Tibial nerve (tissue), 4 donors: Measurements from ENCODE around the gene ZNF521. TPM values are rescaled to one million over a fixed set of nuclear protein-coding genes. Genes with fewer than 3 reads are reported as not detected.

ENCODE experiments used
- DNase-seq, 2 donors: peaks; one replicate each; pipeline ENCODE4 v3.0.0-alpha.2; 2019; ENCODE audit warnings: low spot score in 2 of 2
- H3K27ac ChIP-seq, 4 donors: fragments of 200-600 bp; sonication (generic) in 3 of 4; one replicate each; pipeline ENCODE4 v1.5.1; 2017 to 2019; ENCODE audit warnings: mild to moderate bottlenecking in 1 of 4
- H3K27me3 ChIP-seq, 2 donors: fragments of 200-600 bp; sonication (generic) in 1 of 2; one replicate each; pipeline versions ENCODE4 v1.5.1 to v1.6.0; 2017 to 2019
- H3K36me3 ChIP-seq, 3 donors: fragments of 200-600 bp; sonication (generic); one replicate each; pipeline ENCODE4 v1.5.1; 2018 to 2019
- H3K4me1 ChIP-seq, 4 donors: fragments of 200-600 bp; sonication (generic) in 3 of 4; one replicate each; pipeline ENCODE4 v1.5.1; 2017 to 2019
- H3K4me3 ChIP-seq, 4 donors: fragments of 200-600 bp; sonication (generic) in 3 of 4; one replicate each; pipeline ENCODE4 v1.5.1; 2017 to 2019; ENCODE audit warnings: mild to moderate bottlenecking in 1 of 4, moderate library complexity in 1 of 4
- H3K9me3 ChIP-seq, 4 donors: fragments of 200-600 bp; sonication (generic) in 3 of 4; one replicate each; pipeline ENCODE4 v1.5.1; 2017 to 2019
- EP300 ChIP-seq, 2 donors: sonication (generic); formaldehyde crosslinking; IDR thresholded peaks; one replicate each; pipeline ENCODE4 v1.6.1; 2017; ENCODE audit warnings: antibody characterized with exemption in 2 of 2, mild to moderate bottlenecking in 1 of 2
- POLR2A ChIP-seq, 2 donors: fragments of 450-650 bp; IDR thresholded peaks; one replicate each; pipeline ENCODE4 v1.6.1; 2017; ENCODE audit warnings: antibody characterized with exemption in 2 of 2, mild to moderate bottlenecking in 2 of 2, moderate library complexity in 2 of 2
- WGBS, 2 donors: methylation state at CpG; one replicate each; pipeline ENCODE4 v1.1.5; 2018; 5-methylcytosine and 5-hydroxymethylcytosine counted together
- total RNA-seq, 4 donors: library from RNA; depleted of rRNA; stranded (reverse); fragments of >200 nt; gene quantifications; one replicate each; pipeline ENCODE4 v1.1.0, GENCODE V29; 2016
- TF ChIP-seq, protein P1 (sequence below), 5 experiments: fragments of 200-600 bp in 3 of 5; fragments of 450-650 bp in 2 of 5; sonication (generic) in 3 of 5; IDR thresholded peaks; one replicate each; pipeline ENCODE4 v1.5.1; 2016 to 2019; ENCODE audit warnings: antibody characterized with exemption in 5 of 5, mild to moderate bottlenecking in 3 of 5, moderate library complexity in 2 of 5

The ZNF521 gene
- total RNA-seq, 4 donors from 2014 or later = 32.7 to 66.3 (median 43.4) TPM

DNA sequence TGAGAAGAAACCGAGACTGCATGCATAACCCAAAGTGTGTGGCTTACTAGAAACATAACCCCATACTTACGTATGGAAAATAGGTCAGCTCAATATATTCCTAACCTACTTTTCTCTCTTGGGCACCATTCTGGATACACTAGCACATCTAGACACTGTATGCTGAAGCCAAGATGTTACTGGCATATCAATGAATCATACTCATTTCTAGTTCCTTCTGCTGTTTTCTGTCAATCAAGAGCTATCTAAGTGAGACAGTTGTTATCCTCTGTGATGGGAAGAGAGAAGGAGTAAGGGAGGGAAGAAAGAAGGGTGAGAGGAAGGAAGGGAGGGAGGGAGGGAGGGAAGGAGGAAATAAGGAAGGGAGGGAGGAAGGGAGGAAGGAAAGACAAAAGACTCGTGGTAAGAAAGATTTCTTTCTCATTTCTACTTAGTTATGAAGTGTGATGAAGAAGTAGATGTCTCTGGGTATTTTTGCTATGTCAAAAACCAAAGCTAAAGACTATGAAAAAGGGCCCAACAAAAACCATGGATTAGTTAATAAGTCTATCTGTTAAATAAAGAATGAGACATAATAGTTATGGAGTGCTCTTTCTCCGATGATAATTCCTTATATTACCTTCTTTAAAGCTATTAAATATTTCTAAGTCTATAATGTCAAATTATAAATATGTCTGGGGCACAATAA is 248.4 kb downstream of the ZNF521 start:
- Histone ChIP-seq H3K4me1 (peaks cover 0 to 4% (median 0%) of the 10 kb centered on the region in 4 donors), H3K27ac (no peak overlapping the region), H3K36me3 (no peaks in the 10 kb centered on the region), H3K27me3 (no peaks in the 10 kb centered on the region), H3K9me3 (no peaks in the 10 kb centered on the region), H3K4me3 (no peak overlapping the region)
- no peak for TF ChIP-seq EP300 (IDR thresholded peaks at IDR 0.05)
- TF ChIP-seq, protein P1, sequence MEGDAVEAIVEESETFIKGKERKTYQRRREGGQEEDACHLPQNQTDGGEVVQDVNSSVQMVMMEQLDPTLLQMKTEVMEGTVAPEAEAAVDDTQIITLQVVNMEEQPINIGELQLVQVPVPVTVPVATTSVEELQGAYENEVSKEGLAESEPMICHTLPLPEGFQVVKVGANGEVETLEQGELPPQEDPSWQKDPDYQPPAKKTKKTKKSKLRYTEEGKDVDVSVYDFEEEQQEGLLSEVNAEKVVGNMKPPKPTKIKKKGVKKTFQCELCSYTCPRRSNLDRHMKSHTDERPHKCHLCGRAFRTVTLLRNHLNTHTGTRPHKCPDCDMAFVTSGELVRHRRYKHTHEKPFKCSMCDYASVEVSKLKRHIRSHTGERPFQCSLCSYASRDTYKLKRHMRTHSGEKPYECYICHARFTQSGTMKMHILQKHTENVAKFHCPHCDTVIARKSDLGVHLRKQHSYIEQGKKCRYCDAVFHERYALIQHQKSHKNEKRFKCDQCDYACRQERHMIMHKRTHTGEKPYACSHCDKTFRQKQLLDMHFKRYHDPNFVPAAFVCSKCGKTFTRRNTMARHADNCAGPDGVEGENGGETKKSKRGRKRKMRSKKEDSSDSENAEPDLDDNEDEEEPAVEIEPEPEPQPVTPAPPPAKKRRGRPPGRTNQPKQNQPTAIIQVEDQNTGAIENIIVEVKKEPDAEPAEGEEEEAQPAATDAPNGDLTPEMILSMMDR (IDR thresholded peaks at IDR 0.05) = no peak
- no peak for TF ChIP-seq POLR2A (IDR thresholded peaks at IDR 0.05)
- 87 to 88% methylated on average over 4 of the region's 4 CpGs for WGBS, 2 donors
- no peak for DNase-seq

DNA sequence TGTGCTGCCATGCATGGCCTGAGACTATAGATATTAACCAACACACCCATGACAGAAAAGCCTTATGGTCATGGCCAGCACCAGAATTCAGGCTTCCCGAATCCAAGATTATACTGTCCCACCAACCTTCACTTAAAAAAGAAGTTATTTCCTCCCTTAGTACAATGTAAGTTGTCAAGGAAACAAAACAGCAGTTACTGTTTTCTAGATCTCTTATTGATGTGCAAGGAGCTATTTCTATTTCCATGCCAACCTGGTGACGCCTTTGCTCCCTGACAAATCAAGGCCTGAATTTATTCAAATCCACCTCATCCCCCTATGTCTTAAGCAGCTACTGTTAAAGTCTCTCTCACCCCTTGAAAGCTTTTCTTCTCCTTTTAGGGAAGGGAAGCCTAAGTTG is 249.3 kb downstream of the ZNF521 start:
- Histone ChIP-seq H3K9me3 (no peaks in the 10 kb centered on the region), H3K4me1 (peaks cover 0 to 4% (median 0%) of the 10 kb centered on the region in 4 donors), H3K36me3 (no peaks in the 10 kb centered on the region), H3K27ac (no peak overlapping the region), H3K27me3 (no peaks in the 10 kb centered on the region), H3K4me3 (no peak overlapping the region)
- TF ChIP-seq, protein P1 (IDR thresholded peaks at IDR 0.05) = no peak
- no peak for TF ChIP-seq POLR2A (IDR thresholded peaks at IDR 0.05)
- no peak for TF ChIP-seq EP300 (IDR thresholded peaks at IDR 0.05)
- WGBS, 2 donors = 78 to 81% methylated on average over 2 of the region's 2 CpGs
- no peak for DNase-seq

DNA sequence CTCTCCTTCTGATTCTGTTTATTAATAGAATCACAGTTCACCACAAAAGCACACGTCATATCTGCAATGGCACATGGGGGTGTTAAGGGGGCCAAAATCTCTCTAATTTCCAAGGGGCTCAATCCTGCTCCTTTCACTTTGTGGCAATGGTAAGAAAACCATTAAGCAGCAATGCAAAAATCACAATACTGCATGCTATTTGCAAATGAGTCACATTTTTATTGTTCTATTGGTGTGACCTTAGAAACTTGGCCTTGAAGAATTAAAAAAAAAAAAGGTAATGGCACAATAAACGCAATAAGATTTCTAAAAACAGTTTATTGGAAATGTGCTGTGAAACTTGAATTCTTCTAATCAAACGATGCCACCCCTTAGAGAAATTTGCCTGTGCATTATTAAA is 251.5 kb downstream of the ZNF521 start:
- Histone ChIP-seq H3K27ac (no peak overlapping the region), H3K4me1 (peaks cover 0 to 4% (median 0%) of the 10 kb centered on the region in 4 donors), H3K4me3 (no peak overlapping the region), H3K36me3 (no peaks in the 10 kb centered on the region), H3K27me3 (no peaks in the 10 kb centered on the region), H3K9me3 (no peaks in the 10 kb centered on the region)
- DNase-seq = no peak
- WGBS, 2 donors = 61 to 62% methylated on average over 3 of the region's 3 CpGs
- TF ChIP-seq EP300 (IDR thresholded peaks at IDR 0.05) = no peak
- TF ChIP-seq, protein P1 (IDR thresholded peaks at IDR 0.05) = no peak
- no peak for TF ChIP-seq POLR2A (IDR thresholded peaks at IDR 0.05)

DNA sequence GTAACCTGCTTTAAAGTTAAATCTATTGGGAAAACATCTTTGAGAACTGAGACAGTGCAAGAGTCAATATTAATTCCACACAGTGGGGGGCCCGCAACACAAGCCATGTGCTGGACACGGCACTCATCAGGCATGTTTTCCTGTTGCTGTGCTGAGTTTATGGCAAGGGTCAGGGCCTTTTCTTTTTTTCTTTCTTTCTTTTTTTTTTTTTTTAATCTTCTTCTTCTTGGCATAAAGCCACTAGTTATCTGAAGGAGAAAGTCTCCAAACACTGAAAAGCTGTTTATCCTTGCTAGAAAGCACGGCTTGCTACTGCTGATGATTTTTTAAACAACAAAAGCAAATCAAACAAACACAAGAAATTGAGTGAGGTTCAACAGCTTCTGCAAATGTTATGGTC is 252.1 kb downstream of the ZNF521 start:
- no peaks in the 10 kb centered on the region for H3K36me3 ChIP-seq
- no peak for DNase-seq
- TF ChIP-seq EP300 (IDR thresholded peaks at IDR 0.05) = no peak
- TF ChIP-seq, protein P1 (IDR thresholded peaks at IDR 0.05) = no peak
- no peak for TF ChIP-seq POLR2A (IDR thresholded peaks at IDR 0.05)
- no peak overlapping the region for H3K27ac ChIP-seq
- 32 to 38% methylated on average over 3 of the region's 3 CpGs for WGBS, 2 donors
- no peaks in the 10 kb centered on the region for H3K9me3 ChIP-seq
- H3K27me3 ChIP-seq = no peaks in the 10 kb centered on the region
- peaks cover 0 to 4% (median 0%) of the 10 kb centered on the region in 4 donors for H3K4me1 ChIP-seq
- H3K4me3 ChIP-seq = no peak overlapping the region

DNA sequence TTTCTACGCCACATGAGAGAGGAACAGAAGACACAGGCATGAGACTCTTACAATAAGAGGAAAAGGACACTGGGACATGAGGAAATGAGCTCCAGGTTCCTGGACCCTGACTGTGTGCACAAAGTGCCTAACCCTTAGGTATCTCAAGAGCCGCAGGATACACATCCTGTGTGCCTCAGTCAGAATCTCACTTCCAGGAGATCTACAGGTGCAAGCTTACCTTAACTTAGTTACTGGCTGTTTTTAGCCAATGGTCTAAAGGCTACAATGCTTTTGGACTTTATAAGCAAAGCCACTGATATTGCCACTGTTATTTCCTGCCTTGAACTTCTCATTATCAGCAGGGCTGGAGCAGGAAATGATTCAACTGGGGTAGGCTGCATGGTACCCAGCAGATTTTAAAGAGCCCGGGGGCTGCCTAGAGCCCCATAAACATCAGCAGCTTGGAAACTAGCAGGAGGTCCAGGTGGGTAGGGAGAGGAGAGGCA is 254.4 kb downstream of the ZNF521 start:
- 73 to 77% methylated on average over 3 of the region's 3 CpGs for WGBS, 2 donors
- Histone ChIP-seq H3K27ac (no peak overlapping the region), H3K27me3 (no peaks in the 10 kb centered on the region), H3K4me3 (no peak overlapping the region), H3K9me3 (no peaks in the 10 kb centered on the region), H3K36me3 (no peaks in the 10 kb centered on the region), H3K4me1 (peaks cover 0 to 4% (median 0%) of the 10 kb centered on the region in 4 donors)
- TF ChIP-seq, protein P1 (IDR thresholded peaks at IDR 0.05) = no peak
- TF ChIP-seq POLR2A (IDR thresholded peaks at IDR 0.05) (no peak), EP300 (IDR thresholded peaks at IDR 0.05) (no peak)
- no peak for DNase-seq
